Left renal cortex interstitium (tissue), 4 donors: ENCODE measurements around the gene CACNA1D. TPM values are rescaled to one million over a fixed set of nuclear protein-coding genes. Genes with fewer than 3 reads are reported as not detected.

Experiments
- DNase-seq, 4 donors: peaks; one replicate each; pipeline ENCODE4 v3.0.0-alpha.2; 2013; ENCODE audit warnings: low read depth in 4 of 4, low spot score in 2 of 4, missing footprints in 1 of 4
- polyA plus RNA-seq, 4 donors: library from polyadenylated mRNA; unstranded; fragments of 120-200 nt; gene quantifications; one replicate each; pipeline ENCODE4 v1.2.1, GENCODE V29; 2013; ENCODE audit not compliant: insufficient read length in 4 of 4

The CACNA1D gene
- polyA plus RNA-seq, 4 donors, result 10.8 to 17.0 (median 13.3) TPM

DNA sequence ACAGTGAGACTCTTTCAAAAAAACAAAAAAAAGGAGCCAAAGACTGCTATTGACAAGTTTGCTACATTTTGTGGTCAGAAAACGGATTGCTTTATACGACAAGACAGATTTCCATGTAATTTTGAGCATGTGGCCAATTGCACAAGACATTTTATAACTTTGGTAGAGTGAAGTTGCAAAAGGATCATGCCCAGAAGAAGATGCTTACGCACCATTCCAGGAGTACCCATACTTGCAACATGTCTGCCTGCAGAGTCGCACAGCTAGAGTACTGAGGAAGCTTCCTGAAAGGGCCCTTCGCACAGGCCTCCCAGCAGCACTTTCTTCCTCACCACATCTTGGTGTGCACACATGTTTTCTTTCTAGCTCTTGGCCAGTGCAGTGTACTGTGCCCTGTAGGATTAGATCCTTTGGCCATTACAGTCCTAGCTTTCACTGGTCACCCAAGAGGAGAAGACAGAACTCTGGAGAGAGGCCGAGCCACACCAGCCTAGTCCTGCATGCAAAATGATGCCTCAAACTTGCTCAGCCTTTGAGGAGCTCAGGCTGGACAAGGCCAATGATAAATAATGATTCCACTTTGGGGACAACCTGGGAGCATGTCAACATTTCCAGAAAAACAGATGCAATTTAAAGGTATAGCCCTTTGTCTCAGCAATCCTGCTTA, 340.2 kb downstream of the CACNA1D start:
- DNase-seq, result no peak

DNA sequence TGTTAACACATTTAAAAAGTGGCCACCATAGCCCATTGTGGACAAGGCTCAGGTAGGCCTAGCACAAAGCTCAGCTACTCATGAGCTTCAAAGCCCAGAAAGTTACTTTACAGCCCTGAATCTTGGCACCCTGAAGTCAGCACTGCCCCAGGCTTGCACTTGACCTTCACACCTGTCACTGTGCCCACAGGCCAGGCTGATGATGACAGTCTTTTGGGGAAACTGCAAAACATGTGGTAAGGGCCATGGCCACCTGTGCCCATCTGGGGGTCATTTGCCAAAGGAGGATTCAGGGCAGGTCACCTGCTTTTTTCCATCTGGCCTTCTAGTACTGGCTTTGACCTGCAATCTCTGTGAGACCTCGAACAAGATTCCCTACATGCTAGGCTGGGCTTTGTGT, 340.8 kb downstream of the CACNA1D start:
- DNase-seq, result no peak

DNA sequence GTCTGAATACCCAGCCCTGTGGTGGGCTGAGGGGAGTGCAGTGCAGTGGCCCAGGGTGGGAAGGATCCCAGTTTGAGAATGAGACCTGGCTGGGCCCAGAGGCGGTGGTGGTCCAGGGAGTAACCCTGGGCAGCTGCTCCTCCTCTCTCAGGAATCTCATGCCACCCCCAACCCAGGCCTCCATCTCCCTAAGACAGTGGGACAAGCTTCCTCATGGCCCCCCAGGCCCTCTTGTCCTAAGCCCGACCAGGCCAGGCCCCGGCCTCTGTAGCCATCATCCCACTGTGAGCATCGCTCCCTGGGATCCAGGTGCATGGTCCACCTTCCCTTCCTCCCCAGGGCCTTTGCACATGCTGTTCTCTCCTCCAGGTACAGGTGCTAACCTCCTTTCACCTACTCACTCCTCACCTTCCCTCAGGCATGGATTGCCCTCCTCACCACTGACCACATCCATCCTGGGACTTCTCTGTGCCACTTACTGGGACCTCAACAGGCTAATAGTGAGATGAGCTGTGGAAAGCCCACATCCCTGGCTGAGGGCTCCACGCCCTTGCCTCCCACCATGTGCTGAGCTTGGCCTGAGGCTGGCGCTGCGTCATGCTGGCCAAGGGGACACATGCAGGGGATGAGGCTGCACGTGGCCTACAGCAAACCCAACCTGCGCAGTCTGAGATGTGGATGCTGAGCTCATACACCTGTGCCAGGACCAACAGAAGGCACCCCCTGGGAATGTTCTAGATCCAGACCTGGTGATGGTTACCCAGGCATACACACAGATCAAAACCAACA, 341.9 kb downstream of the CACNA1D start:
- no peak for DNase-seq

DNA sequence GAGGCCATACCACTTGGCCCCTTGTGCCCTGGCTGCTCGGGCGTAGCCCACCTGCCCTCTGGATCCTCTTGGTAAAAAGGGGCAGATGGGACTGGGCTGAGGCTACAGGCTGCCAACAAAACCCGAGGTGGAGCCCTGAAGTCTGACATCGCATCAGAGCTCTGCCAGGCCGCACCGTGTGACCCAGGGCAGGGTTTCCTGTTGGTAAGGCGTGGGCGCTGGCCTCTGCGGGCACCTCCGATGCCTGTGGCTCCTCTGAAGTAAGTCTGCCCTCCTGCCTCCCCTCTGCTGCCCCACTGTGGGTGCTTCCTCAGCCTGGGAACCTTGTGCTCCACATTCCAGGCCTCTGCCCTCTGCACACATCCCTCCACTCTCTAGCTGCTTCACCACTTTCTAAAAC, 342.9 kb downstream of the CACNA1D start:
- DNase-seq, result no peak

DNA sequence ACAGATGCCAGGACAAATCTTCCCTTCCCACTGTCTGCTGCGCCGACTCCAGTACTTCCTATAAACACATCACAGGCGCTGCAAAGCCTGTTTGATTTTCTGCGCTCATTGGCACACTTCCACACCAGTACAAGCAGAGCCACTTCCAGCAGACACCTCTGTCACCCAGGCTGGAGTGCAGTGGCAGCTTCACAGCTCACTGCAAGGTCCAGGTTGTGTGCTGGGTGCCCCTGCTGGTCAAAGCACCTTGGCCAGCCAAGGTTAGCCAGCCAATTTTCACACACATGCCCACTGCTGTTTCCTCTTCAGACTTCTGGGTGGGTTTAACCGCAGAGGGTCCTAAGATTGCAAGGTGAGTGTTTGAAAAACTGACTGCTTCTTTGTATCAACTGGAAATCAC, 346.9 kb downstream of the CACNA1D start:
- DNase-seq, result no peak

DNA sequence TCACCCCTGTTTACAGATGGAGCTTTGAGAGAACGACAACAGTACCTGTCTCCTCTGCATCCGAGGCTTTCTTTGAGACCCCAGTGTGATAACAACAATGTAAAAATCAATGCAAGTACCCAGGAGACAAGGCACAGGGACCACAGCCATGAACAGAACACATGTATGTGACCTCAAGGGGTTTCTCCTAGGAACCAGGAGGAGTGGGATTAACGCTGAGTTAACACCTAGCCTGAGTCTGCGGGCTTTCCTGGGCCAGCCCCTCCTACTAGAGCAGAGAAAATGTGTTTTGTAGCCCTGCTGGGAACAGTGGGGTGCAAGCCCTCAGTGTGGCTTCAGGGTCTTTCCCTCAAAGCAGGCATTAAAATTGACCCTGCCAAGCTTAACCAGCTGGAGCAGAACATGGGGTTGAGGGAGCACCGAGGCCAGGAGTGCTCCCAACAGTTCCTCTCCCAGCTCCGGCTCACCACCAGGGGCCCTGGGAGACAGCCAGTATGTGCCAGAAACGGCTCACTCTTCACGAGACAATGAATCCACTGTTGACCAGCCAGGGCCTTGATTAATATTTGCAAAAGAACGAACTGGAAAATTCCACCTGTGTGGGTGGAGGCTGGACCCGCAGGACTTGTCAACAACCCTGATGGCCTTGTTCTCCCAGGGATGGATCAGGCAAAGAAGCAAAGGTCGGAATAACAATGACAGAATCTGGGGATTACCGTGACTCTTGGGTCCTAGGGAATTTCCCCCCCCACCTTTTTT, 348.2 kb downstream of the CACNA1D start:
- DNase-seq, result peak in 1 of 4 donors; percentile 44

DNA sequence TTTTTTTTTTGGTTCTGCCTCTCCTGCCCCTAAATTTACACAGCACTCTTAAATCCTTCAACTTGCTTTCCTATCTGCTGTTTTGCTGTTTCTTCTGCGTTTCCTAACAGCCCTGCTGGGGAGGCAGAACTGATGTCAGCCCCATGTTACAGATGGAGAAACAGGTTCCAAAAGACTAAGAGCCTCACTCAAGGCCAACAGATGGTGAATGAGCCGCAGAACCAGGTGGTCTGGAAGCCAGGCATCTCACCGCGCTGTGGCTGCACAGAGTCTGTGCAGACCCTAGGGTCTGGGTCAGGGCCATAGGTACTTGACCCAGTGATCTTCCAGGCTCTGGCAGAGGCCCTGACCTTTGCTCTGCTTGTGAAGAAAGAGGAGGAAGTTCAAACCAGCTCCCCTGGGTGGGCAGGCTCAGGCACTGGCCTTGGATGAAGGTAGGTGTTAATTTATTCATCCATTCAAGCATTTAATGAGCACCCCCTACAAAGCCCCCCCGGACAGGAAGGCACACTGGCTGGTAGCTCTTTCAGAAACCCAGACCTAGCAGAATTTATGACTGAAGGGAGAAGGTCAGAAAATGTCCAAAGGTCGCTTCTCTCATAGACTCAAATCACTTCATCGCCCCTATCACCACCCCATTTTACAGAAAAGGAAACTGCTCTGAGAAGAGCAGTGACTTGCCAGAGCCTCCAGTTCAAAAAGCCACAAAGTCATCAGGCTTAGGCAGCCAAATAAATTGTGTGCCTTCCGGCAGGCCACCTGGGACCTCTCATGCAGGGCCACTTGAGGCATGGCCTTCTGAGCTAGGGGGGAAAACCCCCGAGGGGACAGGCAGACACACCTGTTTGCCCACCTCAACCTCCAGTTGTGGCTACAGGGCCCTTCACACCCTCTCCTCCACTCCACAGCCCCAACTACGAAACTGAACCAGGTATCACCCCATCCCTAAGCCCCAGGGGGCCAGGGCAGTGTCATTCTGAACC, 349.1 kb downstream of the CACNA1D start:
- DNase-seq, result no peak

DNA sequence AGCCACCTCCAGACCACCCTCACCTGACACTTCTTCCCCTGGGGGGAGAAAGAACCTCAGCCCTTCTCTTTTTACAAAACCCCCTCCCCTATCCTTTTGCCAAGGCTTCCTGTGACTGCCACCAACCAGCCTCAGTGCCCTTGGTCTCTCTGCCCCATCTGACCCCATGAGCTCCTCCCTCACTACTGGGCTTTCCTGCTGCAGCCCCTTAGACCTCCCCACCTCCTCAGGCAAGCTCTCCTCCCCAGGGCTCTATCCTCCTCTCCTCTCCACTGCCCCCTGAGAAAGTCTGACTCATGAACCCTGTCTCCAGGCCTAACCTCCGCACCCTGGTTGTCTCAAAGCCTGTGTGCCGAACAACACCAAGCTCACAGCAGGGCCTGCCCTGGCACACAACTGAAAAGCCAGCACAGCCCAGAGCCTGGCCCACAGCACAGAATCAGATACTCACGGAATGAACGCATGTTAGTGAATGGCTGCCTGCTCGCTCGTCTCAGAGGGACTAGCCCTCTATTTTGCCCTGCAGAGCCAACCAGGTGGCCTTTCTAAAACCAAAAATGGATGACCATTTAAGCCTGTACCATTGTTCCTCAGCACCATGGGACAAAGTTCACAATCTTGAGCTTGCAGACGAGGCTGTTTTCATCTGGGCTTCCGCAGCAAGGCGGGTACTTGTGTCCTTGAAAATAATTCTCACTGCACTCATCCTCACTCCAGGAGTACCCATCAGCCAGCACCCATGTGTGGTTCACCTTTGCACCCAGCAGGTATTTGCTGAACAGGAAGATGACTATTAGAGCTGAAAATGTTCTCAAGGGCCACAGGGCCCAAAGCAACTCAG, 350.1 kb downstream of the CACNA1D start:
- no peak for DNase-seq

DNA sequence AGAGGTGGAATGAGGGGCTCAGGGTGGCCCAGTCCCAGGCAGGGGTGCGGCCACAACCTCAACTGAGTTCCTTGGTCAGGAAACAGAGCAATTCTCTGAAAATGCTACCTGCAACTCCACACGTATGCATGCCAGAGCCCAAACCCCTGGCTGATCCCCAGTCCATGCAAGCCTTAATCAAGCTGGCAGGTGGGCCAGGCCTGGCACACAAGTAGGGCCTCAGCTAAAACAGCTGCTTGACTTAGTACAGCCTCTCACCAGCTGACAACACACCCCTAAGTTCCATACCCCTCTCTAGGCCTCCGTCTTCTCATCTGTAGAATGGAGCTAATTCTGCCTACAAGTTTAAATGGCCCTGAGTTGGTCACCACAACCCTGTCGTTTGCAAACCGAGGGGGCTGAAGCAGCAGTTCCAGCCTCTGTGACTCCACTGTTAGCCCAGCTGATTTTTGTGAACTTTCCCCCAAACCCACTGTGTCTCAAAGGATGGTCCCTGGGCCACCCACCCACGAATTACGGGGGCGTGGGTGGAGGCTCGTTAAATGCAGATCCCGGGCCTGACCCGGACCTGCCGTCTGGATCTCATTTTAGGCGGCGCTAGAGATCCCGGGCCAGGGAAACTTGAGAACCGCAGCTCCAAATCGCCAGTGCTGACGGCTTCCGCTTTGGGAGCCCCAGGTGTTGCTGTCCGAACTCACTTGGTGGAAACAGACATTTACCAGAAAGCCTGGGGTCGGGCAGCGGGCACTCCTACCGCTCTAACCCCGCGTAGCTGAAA, 350.9 kb downstream of the CACNA1D start:
- peak in 3 of 4 donors; percentile 48 to 66 (median 52) for DNase-seq

DNA sequence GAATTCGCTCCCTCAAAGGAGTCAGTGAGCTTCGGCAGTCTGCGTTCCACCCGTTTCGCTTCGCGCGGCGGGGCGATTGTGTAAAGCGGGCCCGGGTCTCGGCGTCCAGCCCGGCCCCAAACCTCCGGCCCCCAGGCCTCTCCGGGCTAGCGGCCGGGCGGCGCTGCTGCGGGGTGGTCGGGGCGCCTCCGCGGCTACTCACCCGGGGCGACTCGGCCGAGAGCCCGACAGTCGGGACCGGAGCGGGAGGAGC, 351.4 kb downstream of the CACNA1D start:
- DNase-seq, result no peak

DNA sequence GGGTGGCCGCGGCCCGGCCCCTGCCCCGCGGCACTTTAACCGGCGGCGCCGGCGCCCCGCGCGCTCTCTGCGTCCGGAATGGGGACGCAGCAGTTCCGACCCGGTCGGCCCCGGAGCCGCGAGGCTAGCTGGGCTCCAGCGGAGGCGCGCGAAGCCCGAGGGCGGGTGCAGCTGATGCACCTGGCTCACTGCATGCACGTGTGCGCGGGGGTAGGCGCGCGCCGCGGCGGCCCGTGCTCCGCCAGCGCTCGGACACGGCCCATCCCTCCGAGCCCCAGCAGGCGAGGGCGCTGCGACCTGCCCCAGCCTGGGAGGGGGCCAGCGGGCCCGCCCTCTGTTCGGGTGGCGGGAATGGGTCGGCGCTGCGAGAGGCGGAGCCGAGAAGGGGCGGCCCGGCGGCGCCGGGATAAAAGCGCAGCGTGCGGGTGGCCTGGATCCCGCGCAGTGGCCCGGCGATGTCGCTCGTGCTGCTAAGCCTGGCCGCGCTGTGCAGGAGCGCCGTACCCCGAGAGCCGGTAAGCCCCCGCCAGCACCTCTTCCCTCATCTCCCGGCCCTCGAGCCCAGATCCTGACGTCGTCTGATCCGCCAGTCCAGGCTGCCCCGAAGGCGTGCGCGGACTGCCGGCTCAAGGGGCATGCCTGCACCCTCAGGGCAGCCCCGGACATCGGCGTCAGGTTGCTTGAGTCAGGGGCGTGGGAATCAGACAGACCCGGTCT, 351.9 kb downstream of the CACNA1D start, which contains the start of the genes CHDH and IL17RB:
CHDH (minus strand) TSS at position 286 of the 717 bp plus-strand sequence. CDS start 22,411 bp downstream, outside the sequence.
IL17RB (plus strand) TSS at position 435 of the 717 bp plus-strand sequence; CDS start at position 456, 21 bp downstream.
- DNase-seq, result peak in 2 of 4 donors; percentile 28 to 29

DNA sequence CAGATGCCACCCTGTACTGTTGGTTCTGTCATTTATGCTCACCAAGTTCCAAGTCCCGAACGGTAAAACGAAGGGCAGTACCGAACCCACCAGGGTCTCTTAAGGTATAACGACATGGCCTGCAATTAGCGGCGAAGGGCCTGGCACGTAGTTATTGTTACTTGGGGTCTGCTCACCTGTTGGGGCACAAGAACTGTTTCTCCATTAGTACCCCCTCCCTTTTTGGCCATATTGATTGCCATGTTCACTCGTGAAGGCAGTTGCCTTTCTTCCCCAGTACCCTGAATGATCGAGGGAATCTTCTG, 352.4 kb downstream of the CACNA1D start:
- no peak for DNase-seq

DNA sequence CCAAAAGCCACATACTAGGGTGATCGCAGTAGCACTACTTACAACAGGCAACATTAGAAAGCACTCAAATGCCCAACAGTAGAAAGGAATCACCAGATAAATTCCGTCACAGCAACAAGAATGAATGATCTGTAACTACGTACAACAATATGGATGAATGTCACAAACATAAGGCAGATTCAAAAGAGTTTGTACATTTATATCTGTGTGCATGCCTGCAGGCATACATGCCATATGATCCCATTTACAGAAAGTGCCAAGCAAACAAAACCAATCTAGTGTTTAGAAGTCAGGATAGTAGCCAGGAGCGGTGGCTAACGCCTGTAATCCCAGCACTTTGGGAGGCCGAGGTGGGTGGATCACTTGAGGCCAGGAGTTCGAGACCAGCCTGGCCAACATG, 355.5 kb downstream of the CACNA1D start:
- DNase-seq, result no peak

DNA sequence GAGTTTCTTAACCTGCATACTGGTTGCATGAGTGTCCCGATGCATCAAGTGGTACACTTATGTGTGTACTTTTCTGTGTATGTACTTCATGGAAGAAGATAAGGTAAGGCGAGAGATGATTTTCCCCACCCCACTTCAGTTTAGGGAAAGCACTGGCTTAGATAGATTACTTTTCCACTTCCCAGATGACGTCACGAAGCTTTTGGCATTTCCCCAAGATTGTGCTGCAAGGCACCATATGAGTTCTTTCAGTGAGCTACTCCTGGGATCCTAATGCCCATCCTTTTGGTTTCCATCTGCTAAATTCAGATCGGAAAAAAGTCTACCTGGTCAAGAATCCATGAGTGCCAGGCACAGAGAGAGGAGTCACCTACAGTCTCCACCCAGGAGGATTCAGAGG, 356.5 kb downstream of the CACNA1D start:
- no peak for DNase-seq

DNA sequence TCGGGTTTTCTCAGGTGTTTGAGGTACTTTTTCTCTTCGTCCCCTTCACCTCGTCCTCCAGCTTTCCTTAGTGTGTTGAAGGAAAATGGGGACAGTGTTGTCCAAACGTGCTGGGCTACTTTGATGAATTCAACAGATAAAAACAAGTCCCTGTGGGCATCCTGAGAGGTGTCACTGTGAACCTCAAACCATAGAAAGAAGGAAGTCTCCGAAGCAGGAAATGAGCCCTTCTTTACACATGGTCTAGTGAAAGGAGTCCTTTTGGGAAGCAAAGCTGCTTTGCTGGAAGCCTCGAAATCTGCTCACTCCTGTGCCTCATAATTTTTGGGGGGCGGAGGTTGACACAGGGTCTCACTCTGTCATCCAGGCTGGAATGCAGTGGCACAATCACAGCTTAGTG, 362.6 kb downstream of the CACNA1D start:
- no peak for DNase-seq

DNA sequence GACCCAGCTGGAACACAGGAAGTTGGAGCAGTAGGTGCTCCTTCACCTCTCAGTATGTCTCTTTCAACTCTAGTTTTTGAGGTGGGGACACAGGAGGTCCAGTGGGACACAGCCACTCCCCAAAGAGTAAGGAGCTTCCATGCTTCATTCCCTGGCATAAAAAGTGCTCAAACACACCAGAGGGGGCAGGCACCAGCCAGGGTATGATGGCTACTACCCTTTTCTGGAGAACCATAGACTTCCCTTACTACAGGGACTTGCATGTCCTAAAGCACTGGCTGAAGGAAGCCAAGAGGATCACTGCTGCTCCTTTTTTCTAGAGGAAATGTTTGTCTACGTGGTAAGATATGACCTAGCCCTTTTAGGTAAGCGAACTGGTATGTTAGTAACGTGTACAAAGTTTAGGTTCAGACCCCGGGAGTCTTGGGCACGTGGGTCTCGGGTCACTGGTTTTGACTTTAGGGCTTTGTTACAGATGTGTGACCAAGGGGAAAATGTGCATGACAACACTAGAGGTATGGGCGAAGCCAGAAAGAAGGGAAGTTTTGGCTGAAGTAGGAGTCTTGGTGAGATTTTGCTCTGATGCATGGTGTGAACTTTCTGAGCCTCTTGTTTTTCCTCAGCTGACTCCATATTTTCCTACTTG, 363.8 kb downstream of the CACNA1D start:
- no peak for DNase-seq

DNA sequence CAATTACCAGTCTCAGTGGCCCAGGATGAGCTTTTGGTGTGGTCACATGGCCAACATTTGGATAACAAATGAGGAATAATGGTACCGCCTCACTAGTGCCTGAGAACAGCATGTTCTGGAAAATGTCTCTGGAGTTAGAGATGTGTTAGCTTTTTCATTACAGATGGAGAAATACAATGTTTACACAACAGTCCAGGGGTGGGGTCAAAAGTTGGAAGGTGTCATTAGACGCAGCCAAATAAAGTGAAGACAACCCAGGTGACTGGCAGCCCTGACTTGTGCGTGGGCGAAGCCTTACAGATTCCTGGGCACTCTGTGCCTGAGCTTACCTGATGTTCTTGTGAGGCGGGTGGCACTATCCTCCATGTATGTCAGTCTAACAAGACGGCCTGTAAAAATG, 364.8 kb downstream of the CACNA1D start:
- DNase-seq, result no peak

DNA sequence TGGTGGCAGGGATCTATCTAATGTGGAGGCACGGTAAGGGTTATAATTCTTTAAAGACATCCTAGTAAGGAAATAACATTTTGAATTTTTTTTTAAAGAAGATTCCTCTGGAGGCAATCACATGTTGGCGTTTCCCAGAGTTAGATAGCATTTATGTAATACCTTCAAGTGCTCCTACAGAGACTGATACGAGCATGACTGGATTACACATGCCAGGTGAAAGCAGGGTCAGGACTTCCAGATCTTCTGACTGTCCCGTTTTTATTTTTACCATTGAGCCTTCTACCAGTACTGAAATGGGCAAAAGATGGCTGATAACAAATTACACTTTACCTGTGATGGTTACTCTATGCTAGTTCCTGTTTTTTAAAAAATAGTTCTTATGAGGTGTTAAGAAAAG, 365.8 kb downstream of the CACNA1D start:
- no peak for DNase-seq
